HG02943 (cell line): Measurements from ENCODE around the gene TTC31.
"Not testable (repeated sequence)": the region's sequence is repeated elsewhere in the genome, so short reads cannot be mapped to it uniquely, and the experiment has no call there.

Experiments
- ATAC-seq: cut with Tn5 transposase; IDR thresholded peaks from one replicate; pipeline ENCODE4 v1.9.1; 2021; ENCODE audit warnings: mild to moderate bottlenecking, low read depth, moderate library complexity; ENCODE audit not compliant: unreplicated experiment

The TTC31 gene

DNA sequence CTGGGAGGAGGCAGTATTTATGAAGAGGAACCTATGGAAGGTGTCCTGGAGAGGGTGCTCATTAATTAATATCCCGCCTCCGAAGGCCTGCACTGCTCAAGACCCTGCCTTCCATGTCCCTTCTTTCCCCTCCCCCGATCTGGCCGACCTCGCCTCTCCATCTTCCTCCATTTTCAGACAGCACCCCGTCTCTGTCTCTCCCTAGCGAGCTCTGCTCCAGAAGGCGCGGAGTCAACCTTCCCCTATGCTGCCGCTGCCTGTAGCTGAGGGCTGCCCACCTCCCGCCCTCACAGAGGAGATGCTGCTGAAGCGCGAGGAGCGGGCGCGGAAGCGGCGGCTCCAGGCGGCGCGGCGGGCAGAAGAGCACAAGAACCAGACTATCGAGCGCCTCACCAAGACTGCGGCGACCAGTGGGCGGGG lies 25.7 kb upstream of the TTC31 start:
- ATAC-seq = no peak

DNA sequence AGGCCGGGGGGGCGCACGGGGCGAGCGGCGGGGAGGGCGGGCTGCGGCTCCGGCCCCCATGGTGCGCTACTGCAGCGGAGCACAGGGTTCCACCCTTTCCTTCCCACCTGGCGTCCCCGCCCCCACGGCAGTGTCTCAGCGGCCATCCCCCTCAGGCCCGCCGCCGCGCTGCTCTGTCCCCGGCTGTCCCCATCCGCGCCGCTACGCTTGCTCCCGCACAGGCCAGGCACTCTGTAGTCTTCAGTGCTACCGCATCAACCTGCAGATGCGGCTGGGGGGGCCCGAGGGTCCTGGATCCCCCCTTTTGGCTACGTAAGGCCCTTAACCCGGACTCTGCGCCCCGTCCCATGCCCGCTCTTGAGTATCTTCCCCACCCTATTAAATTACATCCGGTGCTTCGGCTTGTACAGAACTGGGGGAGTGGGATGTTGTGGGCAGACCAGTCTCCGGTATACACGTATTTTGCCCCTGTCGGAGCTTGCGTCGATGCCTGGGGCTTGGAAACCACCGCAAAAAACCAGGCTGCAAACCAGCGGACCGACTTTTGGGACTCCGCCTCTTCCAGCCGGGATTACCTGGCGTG lies 25.2 kb upstream of the TTC31 start:
- ATAC-seq = peak; percentile 35

DNA sequence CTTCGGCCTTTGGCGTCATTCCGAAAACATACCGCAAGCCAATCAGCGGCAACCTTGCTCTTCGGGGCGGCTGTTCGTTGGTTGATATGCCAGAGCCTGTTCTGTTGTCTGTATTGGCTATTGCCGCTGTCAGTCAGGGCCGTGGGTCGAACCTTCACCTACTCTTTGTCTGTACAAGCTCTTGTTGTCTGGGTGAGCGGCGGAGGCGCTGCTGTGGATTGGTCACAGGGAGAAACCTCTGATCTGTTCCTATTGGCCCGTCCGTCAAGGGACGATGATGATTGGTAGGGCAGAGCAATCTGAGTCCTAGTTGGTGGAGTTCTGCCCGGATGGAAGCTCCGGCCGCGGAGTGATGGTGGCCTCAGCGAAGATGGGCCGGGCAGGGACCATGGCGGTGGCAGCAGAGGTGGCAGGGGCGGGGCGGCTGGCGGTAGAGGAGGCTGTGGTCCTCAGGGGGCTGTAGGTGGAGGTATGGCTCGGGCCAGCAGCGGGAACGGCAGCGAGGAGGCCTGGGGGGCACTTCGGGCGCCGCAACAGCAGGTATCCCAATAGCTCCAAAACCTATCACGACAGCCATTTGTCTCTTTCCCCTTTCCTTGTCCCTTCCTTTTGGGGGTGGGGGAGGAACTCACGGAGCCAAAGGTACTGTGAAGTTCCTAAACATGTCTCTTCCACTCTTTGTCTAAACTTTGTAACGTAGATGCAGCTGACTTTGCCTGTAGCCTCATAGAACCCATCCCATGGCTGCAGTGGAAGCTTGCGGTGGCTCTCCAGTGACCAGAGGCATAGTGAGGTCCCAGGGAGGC lies 24.5 kb upstream of the TTC31 start, which contains the start of gene WBP1:
WBP1 (plus strand) TSS at position 307 of the 806 bp plus-strand sequence; CDS start at position 472, 165 bp downstream.
- ATAC-seq = peak; percentile 78

DNA sequence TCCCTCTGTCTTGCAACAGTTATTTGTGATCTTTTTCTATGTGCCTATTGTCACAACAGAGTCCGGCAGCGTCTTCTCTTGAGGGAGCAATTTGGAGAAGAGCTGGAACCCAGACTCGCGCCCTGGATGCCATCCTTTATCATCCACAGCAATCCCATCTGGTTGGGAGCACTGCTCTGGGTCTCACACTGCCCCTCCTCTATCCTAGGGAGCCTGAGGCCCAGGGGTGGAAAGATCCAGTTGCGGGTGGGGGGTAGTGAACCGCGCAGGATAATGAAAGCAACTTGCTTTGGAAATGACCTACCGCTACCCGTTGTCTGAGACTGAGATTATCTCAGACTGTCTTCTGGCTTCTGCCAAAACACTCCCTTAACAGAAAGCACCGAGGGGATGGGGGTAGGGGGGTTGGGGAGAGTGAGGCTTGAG lies 23.9 kb upstream of the TTC31 start:
- no peak for ATAC-seq

DNA sequence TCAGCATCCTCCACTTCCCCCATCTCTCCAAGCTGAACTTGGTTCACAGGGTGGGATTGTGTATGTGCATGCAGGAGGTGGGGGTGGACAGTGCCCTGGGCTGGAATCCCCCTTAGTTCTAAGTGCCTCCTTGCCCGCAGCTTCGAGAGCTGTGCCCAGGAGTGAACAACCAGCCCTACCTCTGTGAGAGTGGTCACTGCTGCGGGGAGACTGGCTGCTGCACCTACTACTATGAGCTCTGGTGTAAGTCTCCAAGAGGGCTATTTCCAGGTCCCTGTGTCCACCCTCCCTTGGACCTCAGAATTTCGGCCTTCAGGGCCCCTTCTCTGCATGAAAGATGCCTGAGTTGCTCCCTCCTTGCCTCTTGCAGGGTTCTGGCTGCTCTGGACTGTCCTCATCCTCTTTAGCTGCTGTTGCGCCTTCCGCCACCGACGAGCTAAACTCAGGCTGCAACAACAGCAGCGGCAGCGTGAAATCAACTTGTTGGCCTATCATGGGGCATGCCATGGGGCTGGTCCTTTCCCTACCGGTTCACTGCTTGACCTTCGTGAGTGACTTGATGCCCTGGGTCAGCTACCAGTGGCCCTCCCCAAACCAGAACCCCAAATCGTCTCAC lies 23.3 kb upstream of the TTC31 start:
- not testable (repeated sequence) for ATAC-seq

- ATAC-seq = not testable (repeated sequence)
These were observed 22.7 kb upstream of the TTC31 start for GRCh38 chr2:74460187-74460586.

DNA sequence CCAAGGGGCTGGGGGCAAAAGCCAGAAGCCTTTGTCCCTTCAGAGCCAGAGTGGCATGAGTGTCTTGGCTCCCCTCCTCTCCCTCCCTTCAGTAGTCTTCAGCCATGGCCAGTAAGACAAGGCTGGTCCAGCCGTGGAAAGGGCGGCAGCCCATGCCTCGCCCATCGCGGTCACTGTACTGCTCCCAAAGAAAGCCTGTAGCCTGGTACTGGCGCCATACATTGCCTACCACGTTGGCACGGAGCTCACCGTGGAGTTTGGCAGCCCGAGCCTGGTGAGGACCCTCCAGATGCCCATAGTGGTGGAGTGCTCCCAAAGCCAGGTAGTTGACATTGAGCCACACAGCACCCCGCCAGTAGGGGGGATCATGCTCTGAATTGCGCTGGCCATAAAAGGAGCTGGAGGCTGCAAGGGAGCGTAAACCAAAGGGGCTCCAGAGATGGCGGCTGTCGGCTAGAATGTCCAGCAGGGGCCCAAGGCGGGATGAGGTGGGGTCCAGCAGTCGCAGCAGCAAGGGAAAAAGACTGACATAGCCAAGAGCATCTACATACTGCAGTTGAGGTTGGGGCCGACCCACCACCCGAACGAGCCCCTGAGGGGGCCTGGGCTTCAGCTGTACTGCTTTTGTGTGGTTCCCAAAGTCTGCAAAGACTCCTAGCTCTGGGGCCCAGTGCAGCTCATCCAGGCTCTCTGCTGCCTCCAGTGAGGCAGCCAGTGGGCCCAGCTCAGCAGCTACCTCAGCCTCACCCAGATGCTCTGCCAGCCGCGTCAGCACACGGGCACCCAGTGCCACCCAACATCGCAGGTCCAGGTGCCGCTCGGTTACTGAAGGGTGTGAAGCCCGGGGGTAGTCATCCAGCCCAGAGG lies 21.5 kb upstream of the TTC31 start:
- no peak for ATAC-seq

- ATAC-seq = no peak
These were observed 20.7 kb upstream of the TTC31 start for GRCh38 chr2:74462054-74462785.

DNA sequence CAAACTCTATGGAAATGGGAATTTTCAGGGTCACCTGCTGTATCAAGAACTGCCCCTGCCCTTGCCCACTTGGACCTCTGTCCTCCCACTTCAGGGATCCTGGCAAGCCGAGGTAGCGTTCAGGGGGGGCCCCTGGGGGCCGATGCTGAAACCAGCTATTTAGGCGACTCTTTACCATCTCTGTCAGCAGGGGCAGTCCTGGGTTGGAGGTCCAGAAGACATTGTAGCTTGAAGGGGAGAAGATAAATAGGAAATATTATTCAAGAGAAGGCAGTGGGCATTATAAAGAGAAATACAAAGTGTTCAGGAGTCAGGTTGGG lies 20.1 kb upstream of the TTC31 start:
- no peak for ATAC-seq

- ATAC-seq = peak; percentile 5
These were observed 18.5 kb upstream of the TTC31 start for GRCh38 chr2:74464406-74464805.

DNA sequence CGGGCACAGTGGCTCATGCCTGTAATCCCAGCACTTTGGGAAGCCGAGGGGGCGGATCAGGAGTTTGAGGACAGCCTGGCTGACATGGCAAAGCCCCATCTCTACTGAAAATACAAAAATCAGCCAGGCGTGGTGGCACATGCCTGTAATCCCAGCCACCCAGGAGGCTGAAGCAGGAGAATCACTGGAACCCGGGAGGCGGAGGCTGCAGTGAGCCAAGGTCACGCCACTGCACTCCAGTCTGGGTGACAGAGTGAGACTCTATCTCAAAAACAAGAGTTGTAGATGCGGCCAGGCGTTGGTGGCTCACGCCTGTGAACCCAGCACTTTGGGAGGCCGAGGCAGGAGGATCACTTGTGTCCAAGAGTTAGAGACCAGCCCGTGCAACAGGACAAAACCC lies 12.1 kb upstream of the TTC31 start:
- ATAC-seq = not testable (repeated sequence)

- ATAC-seq = no peak
These were observed 11.4 kb upstream of the TTC31 start for GRCh38 chr2:74471332-74472065.

DNA sequence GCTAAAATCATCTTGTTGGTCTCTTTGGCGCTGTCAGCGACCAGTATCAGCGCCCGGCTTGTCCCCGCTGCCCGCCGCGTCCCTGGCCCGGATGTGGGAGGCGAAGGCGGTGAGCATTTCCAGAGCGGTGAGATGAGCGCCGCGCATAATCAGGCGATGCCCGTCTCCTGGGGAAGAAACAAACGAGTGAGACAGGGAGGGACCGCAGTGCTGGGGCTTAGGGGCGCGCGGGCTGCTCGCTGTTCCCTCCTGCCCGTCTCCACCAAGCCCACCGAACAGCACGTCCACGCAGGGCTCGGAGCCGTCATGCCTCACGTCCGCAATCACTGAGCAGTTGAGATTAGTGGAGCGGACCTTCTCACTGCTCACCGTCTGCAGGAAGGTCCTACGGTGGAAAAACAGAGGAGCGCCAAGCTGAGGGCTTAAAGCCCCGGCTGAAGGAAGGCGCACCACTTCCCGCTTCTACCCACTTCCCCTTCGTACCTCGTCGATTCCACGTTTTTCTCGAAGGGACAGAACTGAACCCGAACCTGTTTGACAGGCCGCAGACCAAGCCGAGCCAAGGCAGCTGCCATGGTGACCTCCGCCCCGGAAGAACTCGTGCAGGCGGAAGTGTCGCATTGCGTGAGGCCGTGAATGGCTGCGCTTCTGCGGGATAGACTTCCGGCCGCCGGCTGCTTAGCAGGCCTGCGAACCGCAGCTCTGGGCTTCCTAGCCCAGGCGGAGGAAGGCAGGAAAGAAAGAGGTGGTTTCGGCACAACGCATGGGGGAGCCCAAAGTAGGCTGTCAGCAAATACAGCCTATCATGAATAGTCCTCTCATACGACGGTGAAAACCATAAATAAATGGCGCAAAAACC lies 10.6 kb upstream of the TTC31 start, which contains the start of gene MRPL53:
MRPL53 (minus strand) TSS at position 595 of the 859 bp plus-strand sequence; CDS start at position 575, 20 bp downstream.
- ATAC-seq = peak; percentile 89

DNA sequence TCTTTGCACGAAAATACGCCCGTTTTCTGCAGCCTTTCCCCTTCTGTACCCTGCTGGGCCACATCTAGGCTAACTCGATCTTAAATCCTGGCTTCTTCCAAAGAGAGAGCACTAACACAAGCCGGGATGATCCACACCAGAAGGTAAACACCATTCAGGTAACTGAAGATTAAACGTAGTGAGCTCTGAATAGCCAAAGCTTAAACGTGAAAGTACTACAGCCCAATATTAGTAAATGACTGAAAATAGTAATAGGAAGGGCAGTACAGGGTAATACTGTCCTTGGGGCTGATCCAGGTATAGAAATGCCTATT lies 10.0 kb upstream of the TTC31 start:
- no peak for ATAC-seq

- no peak for ATAC-seq
These were observed 8.4 kb upstream of the TTC31 start for GRCh38 chr2:74474481-74474880.

GRCh38 chr2:74474899-74475298 lies 8.0 kb upstream of the TTC31 start:
- ATAC-seq = no peak

- ATAC-seq = no peak
These were observed 1.4 kb upstream of the TTC31 start for GRCh38 chr2:74481431-74481830.

DNA sequence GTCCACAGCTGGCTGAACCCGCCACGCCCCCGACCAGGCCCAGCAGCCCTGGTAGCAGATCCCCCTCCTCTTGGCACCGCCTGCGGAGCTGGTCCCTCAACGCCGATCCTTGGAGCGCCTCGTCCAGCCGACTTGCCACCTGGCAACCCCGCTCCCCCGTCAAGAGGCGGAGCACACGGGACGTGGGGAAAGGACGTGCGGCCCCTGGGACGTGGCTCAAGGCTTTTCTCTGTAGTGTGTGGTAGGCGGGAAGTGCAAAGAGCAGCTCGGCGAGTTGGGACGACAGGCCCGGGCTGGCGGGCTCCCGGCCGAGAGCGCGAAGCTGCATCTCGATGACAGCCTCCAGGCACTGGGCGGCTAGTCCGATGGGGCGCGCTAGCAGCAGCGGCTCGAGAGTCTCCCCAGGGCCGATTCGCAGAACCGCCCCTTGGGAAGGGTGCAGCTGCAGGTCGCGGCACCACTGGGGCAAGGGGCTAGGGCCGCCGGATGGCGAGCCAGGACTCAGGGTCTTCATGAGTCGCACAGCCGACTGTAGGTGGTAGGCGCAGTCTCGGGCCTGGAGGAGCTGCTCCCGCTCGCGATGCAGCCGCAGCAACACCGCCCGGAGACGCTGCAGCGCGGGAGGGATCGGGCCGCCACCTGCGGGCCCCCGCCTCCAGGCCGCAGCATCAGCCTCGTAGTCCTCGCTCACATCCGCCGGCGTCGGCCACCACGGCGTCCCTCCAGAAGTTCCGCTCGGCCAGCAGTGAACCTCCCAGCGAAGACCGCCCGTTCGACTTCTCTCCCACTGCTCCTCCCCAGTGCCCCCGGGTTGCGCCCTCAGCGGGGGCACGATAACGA lies 700 bp upstream of the TTC31 start:
- ATAC-seq = peak; percentile 44
